MM.1S (cell line): ENCODE measurements around the gene LMTK2.
A peak's percentile ranks its signal among the peaks of the same experiment; 100 is the strongest.

Experiments used
- DNase-seq: peaks from one replicate; pipeline ENCODE4 v3.0.0-alpha.2; 2015
- H2AFZ ChIP-seq: fragments of 300-600 bp; sonication (generic); 2 replicates; pipeline ENCODE4 v1.6.0; 2016; ENCODE audit warnings: antibody characterized with exemption, low read length
- H3F3A ChIP-seq: fragments of 300-600 bp; sonication (generic); 2 replicates; pipeline ENCODE4 v1.6.1; 2016; ENCODE audit warnings: mild to moderate bottlenecking, antibody characterized with exemption, low read length, moderate library complexity, mixed read lengths; ENCODE audit not compliant: insufficient read depth
- H3K27ac ChIP-seq: fragments of 300-600 bp; sonication (generic); 2 replicates; pipeline ENCODE4 v1.5.1; 2016; ENCODE audit warnings: mild to moderate bottlenecking, low read length
- H3K27me3 ChIP-seq: fragments of 300-600 bp; sonication (generic); replicated peaks from 2 replicates; pipeline ENCODE4 v1.6.0; 2016; ENCODE audit warnings: low read length; ENCODE audit not compliant: insufficient read depth
- H3K36me3 ChIP-seq: fragments of 300-600 bp; sonication (generic); replicated peaks from 2 replicates; pipeline ENCODE4 v1.6.1; 2016; ENCODE audit warnings: mild to moderate bottlenecking, low read length, mixed read lengths; ENCODE audit not compliant: insufficient read depth
- H3K4me1 ChIP-seq: fragments of 300-600 bp; sonication (generic); 2 replicates; pipeline ENCODE4 v1.6.1; 2016; ENCODE audit warnings: low read length, mixed read lengths
- H3K4me2 ChIP-seq: fragments of 300-600 bp; sonication (generic); 2 replicates; pipeline ENCODE4 v1.6.0; 2016; ENCODE audit warnings: low read depth, low read length
- H3K4me3 ChIP-seq: fragments of 300-600 bp; sonication (generic); 2 replicates; pipeline ENCODE4 v1.5.1; 2016; ENCODE audit warnings: low read length, mixed read lengths
- H3K79me2 ChIP-seq: fragments of 300-600 bp; sonication (generic); 2 replicates; pipeline ENCODE4 v1.6.1; 2016; ENCODE audit warnings: mixed run types, low read length, mixed read lengths
- H3K9ac ChIP-seq: fragments of 300-600 bp; sonication (generic); 2 replicates; pipeline ENCODE4 v1.6.1; 2016; ENCODE audit warnings: low read length, mixed read lengths
- H3K9me2 ChIP-seq: fragments of 300-600 bp; sonication (generic); replicated peaks from 2 replicates; pipeline ENCODE4 v1.6.1; 2016; ENCODE audit warnings: mild to moderate bottlenecking, low read length, mixed read lengths; ENCODE audit not compliant: insufficient read depth
- H3K9me3 ChIP-seq: fragments of 300-600 bp; sonication (generic); replicated peaks from 2 replicates; pipeline ENCODE4 v1.6.1; 2016; ENCODE audit warnings: mild to moderate bottlenecking, low read length, mixed read lengths; ENCODE audit not compliant: insufficient read depth
- H4K20me1 ChIP-seq: fragments of 300-600 bp; sonication (generic); 2 replicates; pipeline ENCODE4 v1.6.1; 2016; ENCODE audit warnings: mild to moderate bottlenecking, low read length, moderate library complexity, mixed read lengths; ENCODE audit not compliant: insufficient read depth
- CTCF ChIP-seq: fragments of 300-600 bp; sonication (generic); IDR thresholded peaks from 2 replicates; pipeline ENCODE4 v1.5.1; 2016; ENCODE audit warnings: antibody characterized with exemption, low read length, mixed read lengths
- EZH2 ChIP-seq: fragments of 300-600 bp; sonication (generic); optimal IDR thresholded peaks from 2 replicates; pipeline ENCODE3; 2017; ENCODE audit warnings: low read depth, mild to moderate bottlenecking, antibody characterized with exemption, low read length, mixed read lengths
- EZH2phosphoT487 ChIP-seq: fragments of 300-600 bp; sonication (generic); IDR thresholded peaks from 2 replicates; pipeline ENCODE4 v1.6.1; 2018; ENCODE audit warnings: antibody characterized with exemption, low read length

The LMTK2 gene

GRCh38 chr7:98106647-98107312 lies at the start of gene LMTK2:
Gene LMTK2 (plus strand): TSS chr7:98106862. CDS start chr7:98107178, 316 bp downstream.
- TF ChIP-seq CTCF (peak; percentile 90), EZH2 (no peak), EZH2phosphoT487 (no peak)
- H3K9me3 ChIP-seq = no peaks in the 10 kb centered on the region
- H4K20me1 ChIP-seq = peaks cover 21% of the 10 kb centered on the region
- H3K27me3 ChIP-seq = no peaks in the 10 kb centered on the region
- no peaks in the 10 kb centered on the region for H3K9me2 ChIP-seq
- H2AFZ ChIP-seq = peak within 1 kb of the TSS; percentile 94
- H3K4me1 ChIP-seq = peaks cover 13% of the 10 kb centered on the region; the same call in 1 of the 2 replicates
- H3K4me3 ChIP-seq = peak within 1 kb of the TSS; percentile 97
- H3K4me2 ChIP-seq = peak within 1 kb of the TSS; percentile 57
- no peaks in the 10 kb centered on the region for H3K36me3 ChIP-seq
- H3F3A ChIP-seq = no peaks in the 10 kb centered on the region
- DNase-seq = peak; percentile 90
- H3K27ac ChIP-seq = peak within 1 kb of the TSS; percentile 50; the same call in 1 of the 2 replicates
- H3K79me2 ChIP-seq = peaks cover 51% of the 10 kb centered on the region
- peak within 1 kb of the TSS; percentile 90 for H3K9ac ChIP-seq

GRCh38 chr7:98057157-98057556 lies 49.5 kb upstream of the LMTK2 start:
- Histone ChIP-seq H2AFZ (no peak overlapping the region), H3F3A (no peaks in the 10 kb centered on the region), H3K4me1 (no peaks in the 10 kb centered on the region), H3K4me3 (no peak overlapping the region), H3K79me2 (no peaks in the 10 kb centered on the region), H3K9me3 (no peaks in the 10 kb centered on the region), H3K9ac (no peak overlapping the region), H3K4me2 (no peak overlapping the region), H3K27ac (no peak overlapping the region), H3K9me2 (no peaks in the 10 kb centered on the region), H3K27me3 (no peaks in the 10 kb centered on the region), H4K20me1 (no peaks in the 10 kb centered on the region), H3K36me3 (no peaks in the 10 kb centered on the region)
- DNase-seq = no peak
- TF ChIP-seq EZH2 (no peak), EZH2phosphoT487 (no peak), CTCF (no peak)

- no peaks in the 10 kb centered on the region for H3K9me2 ChIP-seq
- H3K9ac ChIP-seq = no peak overlapping the region
- TF ChIP-seq CTCF = no peak
- TF ChIP-seq EZH2 = no peak
- no peak for TF ChIP-seq EZH2phosphoT487
- no peaks in the 10 kb centered on the region for H4K20me1 ChIP-seq
- no peaks in the 10 kb centered on the region for H3K27me3 ChIP-seq
- no peaks in the 10 kb centered on the region for H3K4me1 ChIP-seq
- no peak for DNase-seq
- H3K9me3 ChIP-seq = no peaks in the 10 kb centered on the region
- H2AFZ ChIP-seq = no peak overlapping the region
- no peaks in the 10 kb centered on the region for H3K36me3 ChIP-seq
- no peaks in the 10 kb centered on the region for H3K79me2 ChIP-seq
- H3F3A ChIP-seq = no peaks in the 10 kb centered on the region
- no peak overlapping the region for H3K4me2 ChIP-seq
- H3K4me3 ChIP-seq = no peak overlapping the region
- no peak overlapping the region for H3K27ac ChIP-seq
These were observed 48.5 kb upstream of the LMTK2 start for GRCh38 chr7:98058186-98058585.
